ENCODE measurements around the gene KRT74.

GRCh38 chr12:52546126-52546525 lies 27.5 kb downstream of the KRT74 start:
- TF ChIP-seq POLR2A (IDR thresholded peaks at IDR 0.05) (no peak), CTCF (IDR thresholded peaks at IDR 0.05) (no peak), EP300 (IDR thresholded peaks at IDR 0.05) (no peak)
